WTC11 (cell line): Measurements from ENCODE around the gene PCDHGC5. TPM values are rescaled to one million over a fixed set of nuclear protein-coding genes. Genes with fewer than 3 reads are reported as not detected.

Experiments
- ATAC-seq: fragments of 200-7000 bp; cut with Tn5 transposase; 2 replicates; pipeline ENCODE4 v1.10.0; 2021; ENCODE audit warnings: mild to moderate bottlenecking, moderate library complexity
- CTCF ChIA-PET: fragments of 300-600 bp; sonication (Branson Sonifier 250); formaldehyde crosslinking; loops from one replicate; lab custom pipeline; 2021; ENCODE audit warnings: antibody characterized with exemption; lab: Charles Lee
- POLR2A ChIA-PET: fragments of 350-600 bp; sonication (Branson Sonifier 250); formaldehyde crosslinking; loops from one replicate; lab custom pipeline; 2021; ENCODE audit warnings: antibody characterized with exemption; lab: Charles Lee
- DNase-seq: peaks from one replicate; pipeline ENCODE4 v3.0.0; 2021; ENCODE audit warnings: low spot score
- H3K27ac Mint-ChIP-seq: 2 replicates; pipeline ENCODE4 v1.8.0; 2021; ENCODE audit warnings: mixed read lengths
- H3K27me3 Mint-ChIP-seq: 2 replicates; pipeline ENCODE4 v1.8.0; 2021; ENCODE audit warnings: low read depth, mild to moderate bottlenecking, moderate library complexity, mixed read lengths
- H3K36me3 Mint-ChIP-seq: 2 replicates; pipeline ENCODE4 v1.8.0; 2021; ENCODE audit warnings: mixed read lengths
- H3K4me1 Mint-ChIP-seq: 2 replicates; pipeline ENCODE4 v1.8.0; 2022; ENCODE audit warnings: mixed read lengths
- H3K4me3 Mint-ChIP-seq: 2 replicates; pipeline ENCODE4 v1.8.0; 2021; ENCODE audit warnings: mild to moderate bottlenecking, moderate library complexity, mixed read lengths
- H3K9me3 Mint-ChIP-seq: 2 replicates; pipeline ENCODE4 v1.8.0; 2021; ENCODE audit warnings: mixed read lengths
- CDX4 ChIP-seq: fragments of 250-450 bp; sonication (Bioruptor Pico); IDR thresholded peaks from 2 replicates; pipeline ENCODE4 v1.9.0; 2021; ENCODE audit warnings: moderate library complexity, mild to moderate bottlenecking, inconsistent platforms, borderline replicate concordance
- ELF4 ChIP-seq: sonication (generic); formaldehyde crosslinking; IDR thresholded peaks from 2 replicates; pipeline ENCODE4 v1.8.1; 2022; ENCODE audit warnings: low read depth, mild to moderate bottlenecking, moderate library complexity, missing genetic modification reagents
- ESRRA ChIP-seq: sonication (generic); formaldehyde crosslinking; IDR thresholded peaks from 2 replicates; pipeline ENCODE4 v1.8.1; 2022; ENCODE audit warnings: mild to moderate bottlenecking, missing genetic modification reagents, borderline replicate concordance
- ETV6 ChIP-seq: sonication (generic); formaldehyde crosslinking; IDR thresholded peaks from 2 replicates; pipeline ENCODE4 v1.8.1; 2022; ENCODE audit warnings: mild to moderate bottlenecking, missing genetic modification reagents
- GTF2I ChIP-seq: fragments of 250-450 bp; sonication (Bioruptor Pico); conservative IDR thresholded peaks from 2 replicates; pipeline ENCODE4 v1.4.0; 2021; ENCODE audit warnings: mild to moderate bottlenecking
- RELA ChIP-seq: sonication (generic); formaldehyde crosslinking; IDR thresholded peaks from 2 replicates; pipeline ENCODE4 v1.8.1; 2022; ENCODE audit warnings: missing genetic modification reagents, mild to moderate bottlenecking, borderline replicate concordance
- TEAD4 ChIP-seq: sonication (generic); formaldehyde crosslinking; IDR thresholded peaks from 2 replicates; pipeline ENCODE4 v1.8.0; 2022; ENCODE audit warnings: mild to moderate bottlenecking, missing genetic modification reagents
- TP53 ChIP-seq: sonication (generic); formaldehyde crosslinking; IDR thresholded peaks from 2 replicates; pipeline ENCODE4 v1.8.1; 2023; ENCODE audit warnings: mild to moderate bottlenecking, missing genetic modification reagents
- ZBTB21 ChIP-seq: sonication (generic); formaldehyde crosslinking; IDR thresholded peaks from 2 replicates; pipeline ENCODE4 v1.8.1; 2023; ENCODE audit warnings: mild to moderate bottlenecking, missing genetic modification reagents, borderline replicate concordance
- ZMAT4 ChIP-seq: fragments of 250-450 bp; sonication (Bioruptor Pico); IDR thresholded peaks from 2 replicates; pipeline ENCODE4 v1.9.0; 2021; ENCODE audit warnings: mild to moderate bottlenecking
- ZNF281 ChIP-seq: sonication (generic); formaldehyde crosslinking; IDR thresholded peaks from 2 replicates; pipeline ENCODE4 v1.8.0; 2023; ENCODE audit warnings: mild to moderate bottlenecking, missing genetic modification reagents
- ZNF317 ChIP-seq: sonication (generic); formaldehyde crosslinking; IDR thresholded peaks from 2 replicates; pipeline ENCODE4 v1.8.1; 2023; ENCODE audit warnings: low read depth, mild to moderate bottlenecking, moderate library complexity, missing genetic modification reagents, borderline replicate concordance
- ZNF512 ChIP-seq: sonication (generic); formaldehyde crosslinking; IDR thresholded peaks from 2 replicates; pipeline ENCODE4 v1.8.1; 2022; ENCODE audit warnings: missing genetic modification reagents, borderline replicate concordance
- ZNF671 ChIP-seq: fragments of 250-450 bp; sonication (Bioruptor Pico); IDR thresholded peaks from 2 replicates; pipeline ENCODE4 v1.8.0; 2021; ENCODE audit warnings: mild to moderate bottlenecking
- total RNA-seq: library from RNA; stranded (reverse); gene quantifications from 3 replicates; pipeline ENCODE4 v1.2.3, GENCODE V29; 2021
- TF ChIP-seq, protein P1 (sequence below): fragments of 250-450 bp; sonication (Bioruptor Pico); conservative IDR thresholded peaks from 2 replicates; pipeline ENCODE4 v1.9.0; 2021; ENCODE audit warnings: mild to moderate bottlenecking
- TF ChIP-seq, protein P2 (sequence below): sonication (generic); formaldehyde crosslinking; IDR thresholded peaks from 2 replicates; pipeline ENCODE4 v1.8.1; 2023; ENCODE audit warnings: mild to moderate bottlenecking, missing genetic modification reagents
- TF ChIP-seq, protein P3 (sequence below): fragments of 250-450 bp; sonication (Bioruptor Pico); IDR thresholded peaks from 2 replicates; pipeline ENCODE4 v1.9.0; 2021; ENCODE audit warnings: mild to moderate bottlenecking, borderline replicate concordance

Gene PCDHGC5
- total RNA-seq, 1 experiment from 2014 or later, result 1.5 TPM

DNA sequence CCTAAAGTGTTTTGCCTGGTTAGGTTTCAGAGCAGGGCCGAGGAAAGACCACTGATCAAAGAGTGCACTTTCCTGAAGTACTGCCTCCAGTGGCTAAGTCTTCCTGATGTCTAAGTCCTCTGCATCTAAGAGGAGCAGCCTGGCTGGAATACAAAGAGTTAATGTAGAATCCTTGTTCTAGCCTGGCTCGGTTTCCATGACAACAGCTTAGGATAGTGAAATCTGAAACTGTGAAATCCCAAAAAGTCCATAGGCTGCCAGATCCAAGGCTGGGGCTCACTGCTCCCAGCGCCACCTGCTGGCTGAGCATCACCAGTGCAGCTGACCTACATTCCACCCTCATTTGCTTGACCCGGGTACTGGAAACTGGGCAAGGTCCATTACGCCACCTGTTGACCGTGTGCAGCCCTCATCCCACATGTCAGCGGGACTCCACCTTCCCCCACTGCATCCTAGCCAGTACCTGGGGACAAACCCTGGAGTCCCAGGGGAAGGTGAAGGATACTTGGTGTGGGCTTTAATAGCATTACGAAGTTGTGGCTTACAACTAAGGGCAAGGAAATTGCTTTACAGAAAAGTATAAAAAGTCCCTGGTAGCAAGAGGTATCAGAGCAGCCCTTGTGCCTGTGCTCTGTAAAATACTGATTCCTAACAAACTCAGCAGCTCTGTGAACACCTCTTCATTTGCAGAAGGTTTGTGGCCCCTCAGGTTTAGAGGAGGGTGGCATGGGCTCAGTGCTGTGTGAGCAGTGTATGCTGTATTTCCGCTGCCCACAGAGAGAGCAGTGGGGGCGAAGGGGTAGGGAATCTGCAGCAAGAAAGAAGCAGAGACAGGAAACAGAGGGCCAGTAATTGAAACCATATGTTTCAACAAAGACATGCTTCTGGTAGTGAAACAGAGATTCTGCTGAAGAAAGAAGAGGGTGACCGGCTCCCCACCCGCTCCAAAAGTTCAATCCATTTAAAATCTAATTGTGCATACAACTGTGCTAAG lies 36.0 kb downstream of the PCDHGC5 start:
- H3K36me3 Mint-ChIP-seq, result peaks cover 56% of the 10 kb centered on the region
- ChIA-PET CTCF (interaction anchor here (0.6 to 4.0 kb wide), 65 partner anchors 9 to 430 kb away, joined by 3 to 103 read pairs (median 6); partner anchors contain the start of genes PCDHB11, PCDHB13, PCDHB14 and PCDHB15), POLR2A (interaction anchor here (1.0 to 1.8 kb wide), 4 partner anchors 12 to 112 kb away, joined by 3 to 9 read pairs (median 3); partner anchors contain the start of genes PCDHGA10 and PCDHGC4)
- H3K9me3 Mint-ChIP-seq, result no peaks in the 10 kb centered on the region
- H3K4me3 Mint-ChIP-seq, result no peak overlapping the region
- H3K27me3 Mint-ChIP-seq, result no peaks in the 10 kb centered on the region
- DNase-seq (peak; percentile 93), ATAC-seq (peak; percentile 98)
- H3K4me1 Mint-ChIP-seq, result peaks cover 23% of the 10 kb centered on the region
- H3K27ac Mint-ChIP-seq, result peak overlapping the region; percentile 87
- TF ChIP-seq TP53, result peak; percentile 68; the same call in 1 of the 2 replicates
- no peak for TF ChIP-seq RELA (CRISPR knock-in tag)
- TF ChIP-seq ZNF281 (CRISPR knock-in tag), result 0 out of 2 replicates have a peak, but pooled peaks have one; percentile 50
- TF ChIP-seq, protein P1, sequence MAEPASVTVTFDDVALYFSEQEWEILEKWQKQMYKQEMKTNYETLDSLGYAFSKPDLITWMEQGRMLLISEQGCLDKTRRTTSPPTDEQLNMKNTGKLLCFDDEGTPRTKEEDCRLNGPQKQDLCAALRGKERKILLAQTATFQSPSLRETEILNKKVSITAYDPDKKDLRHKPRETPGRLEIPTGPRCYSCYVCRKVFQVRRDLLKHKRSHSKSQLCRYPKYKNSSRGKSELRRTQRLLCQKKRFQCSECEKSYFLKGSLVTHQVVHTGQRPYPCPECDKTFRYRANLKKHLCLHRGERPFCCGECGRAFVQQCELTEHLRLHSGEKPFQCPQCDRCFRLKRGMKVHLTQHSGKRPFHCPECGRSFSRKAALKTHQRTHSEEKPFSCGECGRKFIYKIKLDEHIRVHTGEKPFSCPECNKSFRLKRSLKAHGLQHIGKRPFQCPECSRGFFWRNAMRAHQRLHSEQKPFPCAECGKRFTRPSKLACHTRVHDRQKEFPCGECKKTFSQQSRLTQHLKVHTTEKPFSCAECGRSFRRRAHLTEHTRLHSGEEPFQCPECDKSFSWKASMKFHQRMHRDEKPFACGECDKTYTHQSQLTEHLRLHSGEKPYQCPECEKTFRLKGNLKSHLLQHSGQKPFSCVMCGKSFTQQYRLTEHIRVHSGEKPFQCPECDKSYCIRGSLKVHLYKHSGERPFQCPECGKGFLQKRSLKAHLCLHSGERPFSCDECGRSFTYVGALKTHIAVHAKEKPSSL (CRISPR knock-in tag), result no peak
- TF ChIP-seq ZMAT4, result no peak
- TF ChIP-seq ZNF317 (CRISPR knock-in tag), result no peak
- no peak for TF ChIP-seq ZNF671
- peak; percentile 79; the same call in 1 of the 2 replicates for TF ChIP-seq TEAD4 (CRISPR knock-in tag)
- TF ChIP-seq, protein P2, sequence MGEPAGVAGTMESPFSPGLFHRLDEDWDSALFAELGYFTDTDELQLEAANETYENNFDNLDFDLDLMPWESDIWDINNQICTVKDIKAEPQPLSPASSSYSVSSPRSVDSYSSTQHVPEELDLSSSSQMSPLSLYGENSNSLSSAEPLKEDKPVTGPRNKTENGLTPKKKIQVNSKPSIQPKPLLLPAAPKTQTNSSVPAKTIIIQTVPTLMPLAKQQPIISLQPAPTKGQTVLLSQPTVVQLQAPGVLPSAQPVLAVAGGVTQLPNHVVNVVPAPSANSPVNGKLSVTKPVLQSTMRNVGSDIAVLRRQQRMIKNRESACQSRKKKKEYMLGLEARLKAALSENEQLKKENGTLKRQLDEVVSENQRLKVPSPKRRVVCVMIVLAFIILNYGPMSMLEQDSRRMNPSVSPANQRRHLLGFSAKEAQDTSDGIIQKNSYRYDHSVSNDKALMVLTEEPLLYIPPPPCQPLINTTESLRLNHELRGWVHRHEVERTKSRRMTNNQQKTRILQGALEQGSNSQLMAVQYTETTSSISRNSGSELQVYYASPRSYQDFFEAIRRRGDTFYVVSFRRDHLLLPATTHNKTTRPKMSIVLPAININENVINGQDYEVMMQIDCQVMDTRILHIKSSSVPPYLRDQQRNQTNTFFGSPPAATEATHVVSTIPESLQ (CRISPR knock-in tag), result no peak
- TF ChIP-seq CDX4 (CRISPR knock-in tag), result no peak
- TF ChIP-seq ZNF512 (CRISPR knock-in tag), result no peak
- peak; percentile 88; the same call in 1 of the 2 replicates for TF ChIP-seq ZBTB21 (CRISPR knock-in tag)
- TF ChIP-seq ESRRA, result no peak
- no peak for TF ChIP-seq ELF4 (CRISPR knock-in tag)
- TF ChIP-seq ETV6 (CRISPR knock-in tag), result 0 out of 2 replicates have a peak, but pooled peaks have one; percentile 13
- TF ChIP-seq, protein P3, sequence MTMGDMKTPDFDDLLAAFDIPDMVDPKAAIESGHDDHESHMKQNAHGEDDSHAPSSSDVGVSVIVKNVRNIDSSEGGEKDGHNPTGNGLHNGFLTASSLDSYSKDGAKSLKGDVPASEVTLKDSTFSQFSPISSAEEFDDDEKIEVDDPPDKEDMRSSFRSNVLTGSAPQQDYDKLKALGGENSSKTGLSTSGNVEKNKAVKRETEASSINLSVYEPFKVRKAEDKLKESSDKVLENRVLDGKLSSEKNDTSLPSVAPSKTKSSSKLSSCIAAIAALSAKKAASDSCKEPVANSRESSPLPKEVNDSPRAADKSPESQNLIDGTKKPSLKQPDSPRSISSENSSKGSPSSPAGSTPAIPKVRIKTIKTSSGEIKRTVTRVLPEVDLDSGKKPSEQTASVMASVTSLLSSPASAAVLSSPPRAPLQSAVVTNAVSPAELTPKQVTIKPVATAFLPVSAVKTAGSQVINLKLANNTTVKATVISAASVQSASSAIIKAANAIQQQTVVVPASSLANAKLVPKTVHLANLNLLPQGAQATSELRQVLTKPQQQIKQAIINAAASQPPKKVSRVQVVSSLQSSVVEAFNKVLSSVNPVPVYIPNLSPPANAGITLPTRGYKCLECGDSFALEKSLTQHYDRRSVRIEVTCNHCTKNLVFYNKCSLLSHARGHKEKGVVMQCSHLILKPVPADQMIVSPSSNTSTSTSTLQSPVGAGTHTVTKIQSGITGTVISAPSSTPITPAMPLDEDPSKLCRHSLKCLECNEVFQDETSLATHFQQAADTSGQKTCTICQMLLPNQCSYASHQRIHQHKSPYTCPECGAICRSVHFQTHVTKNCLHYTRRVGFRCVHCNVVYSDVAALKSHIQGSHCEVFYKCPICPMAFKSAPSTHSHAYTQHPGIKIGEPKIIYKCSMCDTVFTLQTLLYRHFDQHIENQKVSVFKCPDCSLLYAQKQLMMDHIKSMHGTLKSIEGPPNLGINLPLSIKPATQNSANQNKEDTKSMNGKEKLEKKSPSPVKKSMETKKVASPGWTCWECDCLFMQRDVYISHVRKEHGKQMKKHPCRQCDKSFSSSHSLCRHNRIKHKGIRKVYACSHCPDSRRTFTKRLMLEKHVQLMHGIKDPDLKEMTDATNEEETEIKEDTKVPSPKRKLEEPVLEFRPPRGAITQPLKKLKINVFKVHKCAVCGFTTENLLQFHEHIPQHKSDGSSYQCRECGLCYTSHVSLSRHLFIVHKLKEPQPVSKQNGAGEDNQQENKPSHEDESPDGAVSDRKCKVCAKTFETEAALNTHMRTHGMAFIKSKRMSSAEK (CRISPR knock-in tag), result no peak
- TF ChIP-seq GTF2I (CRISPR knock-in tag), result no peak
